ENCODE data around the gene PRR12.

PRR12 gene

GRCh38 chr19:49580264-49581006, 10.5 kb upstream of the PRR12 start, which contains the start of gene NOSIP (continued):
- TF ChIP-seq ZNF280D (tag by site-specific recombination; IDR thresholded peaks at IDR 0.05) (peak; percentile 54; the same call in 1 of the 2 replicates), YY1 (tag by site-specific recombination; IDR thresholded peaks at IDR 0.05) (peak; percentile 77; the same call in 1 of the 2 replicates), ZNF350 (tag by site-specific recombination; IDR thresholded peaks at IDR 0.05) (no peak), PRDM4 (tag by site-specific recombination; IDR thresholded peaks at IDR 0.05) (peak; percentile 60; the same call in 1 of the 2 replicates), SCRT2 (tag by site-specific recombination; IDR thresholded peaks at IDR 0.05) (no peak), SP2 (tag by site-specific recombination; IDR thresholded peaks at IDR 0.05) (peak; percentile 89), ZNF223 (tag by site-specific recombination; IDR thresholded peaks at IDR 0.05) (no peak), ZNF701 (tag by site-specific recombination; IDR thresholded peaks at IDR 0.05) (no peak), TCF7L2 (IDR thresholded peaks at IDR 0.05; ENCODE audit: borderline replicate concordance, low read depth, low read length) (no peak), ZNF704 (tag by site-specific recombination; IDR thresholded peaks at IDR 0.05) (no peak), ZNF148 (tag by site-specific recombination; IDR thresholded peaks at IDR 0.05; ENCODE audit: borderline replicate concordance) (peak; percentile 85; the same call in 1 of the 2 replicates), ZNF654 (tag by site-specific recombination; IDR thresholded peaks at IDR 0.05; ENCODE audit: low read depth) (no peak), ZNF501 (tag by site-specific recombination; IDR thresholded peaks at IDR 0.05) (peak; percentile 85), RBAK (tag by site-specific recombination; IDR thresholded peaks at IDR 0.05) (no peak), KLF16 (tag by site-specific recombination; IDR thresholded peaks at IDR 0.05) (peak; percentile 98), HOXC10 (CRISPR knock-in tag; IDR thresholded peaks at IDR 0.05) (no peak; the same call in 1 of the 2 replicates), ZNF596 (tag by site-specific recombination; IDR thresholded peaks at IDR 0.05) (no peak), ZEB2 (tag by site-specific recombination; IDR thresholded peaks at IDR 0.05) (peak; percentile 57; the same call in 1 of the 2 replicates), ZNF473 (tag by site-specific recombination; IDR thresholded peaks at IDR 0.05) (no peak), TSHZ1 (tag by site-specific recombination; IDR thresholded peaks at IDR 0.05; ENCODE audit: borderline replicate concordance) (no peak), ZNF600 (tag by site-specific recombination; IDR thresholded peaks at IDR 0.05) (no peak), ZNF146 (tag by site-specific recombination; IDR thresholded peaks at IDR 0.05) (peak; percentile 41; the same call in 1 of the 2 replicates), FEZF1 (tag by site-specific recombination; IDR thresholded peaks at IDR 0.05) (peak; percentile 27), ZNF132 (tag by site-specific recombination; IDR thresholded peaks at IDR 0.05; ENCODE audit: borderline replicate concordance) (no peak), ZFP69B (tag by site-specific recombination; IDR thresholded peaks at IDR 0.05) (peak; percentile 78), MEIS1 (CRISPR knock-in tag; IDR thresholded peaks at IDR 0.05; ENCODE audit: borderline replicate concordance) (no peak), ZNF670 (tag by site-specific recombination; IDR thresholded peaks at IDR 0.05; ENCODE audit: low read depth) (no peak), ZNF664 (tag by site-specific recombination; IDR thresholded peaks at IDR 0.05) (peak; percentile 72; the same call in 1 of the 2 replicates)

Measured in HEK293 (cell line).